Kidney epithelial cell (primary cell): ENCODE results near the gene B3GNT7. TPM values are rescaled to one million over a fixed set of nuclear protein-coding genes. Genes with fewer than 3 reads are reported as not detected.

Source experiments
- DNase-seq: peaks from one replicate; pipeline ENCODE4 v3.0.0-alpha.2; 2010; ENCODE audit warnings: low read depth
- H3K27me3 ChIP-seq: 2 replicates; pipeline ENCODE4 v1.6.0; 2011; ENCODE audit warnings: low read length; ENCODE audit not compliant: control insufficient read depth, insufficient read depth
- H3K36me3 ChIP-seq: 2 replicates; pipeline ENCODE4 v1.5.1; 2011; ENCODE audit warnings: low read length; ENCODE audit not compliant: control insufficient read depth, insufficient read depth
- H3K4me3 ChIP-seq: 2 replicates; pipeline ENCODE4 v1.5.1; 2011; ENCODE audit warnings: low read depth, mild to moderate bottlenecking, control low read depth, low read length
- total RNA-seq: library from RNA; depleted of rRNA; stranded (reverse); fragments of >200 nt; gene quantifications from 2 replicates; pipeline ENCODE4 v1.2.3, GENCODE V29; 2015
- TF ChIP-seq, protein P1 (sequence below): IDR thresholded peaks from 2 replicates; pipeline ENCODE4 v1.5.1; 2011; ENCODE audit warnings: mild to moderate bottlenecking, moderate library complexity, low read length, control low read depth, inconsistent platforms; ENCODE audit not compliant: insufficient read depth, poor library complexity, severe bottlenecking

The B3GNT7 gene
- total RNA-seq, 1 donor from 2014 or later: 8.8 TPM

DNA sequence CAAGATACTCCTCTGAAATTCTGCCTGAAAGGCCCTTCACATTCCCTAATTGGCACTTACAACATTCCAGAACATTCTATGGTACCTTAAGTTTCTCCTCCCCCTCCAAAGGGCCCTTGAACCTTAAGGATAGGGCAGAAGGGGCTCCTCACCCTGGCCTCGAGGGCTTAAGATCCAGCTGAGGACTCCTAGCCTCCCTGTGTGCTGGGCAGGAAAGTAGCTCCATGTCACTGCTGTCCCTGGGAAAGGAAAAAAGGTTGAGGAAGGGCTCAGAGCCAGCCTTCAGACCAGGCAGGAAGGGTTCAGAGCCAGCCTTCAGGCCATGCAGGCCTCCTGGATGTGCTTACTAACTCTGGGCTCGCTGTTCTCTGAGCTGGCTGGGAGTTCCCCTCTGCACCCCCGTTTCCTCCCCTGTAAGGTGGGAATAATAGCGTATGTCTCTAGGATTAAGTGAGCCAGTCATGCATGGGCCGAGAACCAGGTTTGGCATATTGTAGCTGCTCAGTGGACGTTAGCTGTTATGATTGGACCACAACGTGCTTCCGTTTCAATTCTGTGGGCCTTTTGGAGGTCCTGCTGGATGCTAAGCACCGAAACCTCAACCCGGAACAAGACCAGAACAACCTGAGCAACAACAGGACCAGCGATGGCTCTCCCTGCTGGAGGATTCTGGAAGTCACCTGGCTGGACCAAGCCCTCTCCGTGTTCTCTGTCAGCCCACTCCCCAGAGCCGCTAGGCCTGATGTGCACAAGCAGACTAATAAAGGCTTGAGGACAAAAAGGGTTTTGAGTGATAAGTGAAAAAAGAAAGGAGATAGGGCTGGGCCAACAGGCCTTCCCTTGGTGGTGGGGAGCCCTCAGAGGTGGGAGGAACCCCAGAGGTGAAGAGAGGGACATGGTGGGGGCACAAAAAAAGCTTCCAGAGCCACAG, 1.0 kb upstream of the B3GNT7 start:
- DNase-seq: no peak
- Histone ChIP-seq H3K27me3 (peaks cover 11% of the 10 kb centered on the region), H3K36me3 (no peaks in the 10 kb centered on the region), H3K4me3 (no peak overlapping the region)
- TF ChIP-seq, protein P1, sequence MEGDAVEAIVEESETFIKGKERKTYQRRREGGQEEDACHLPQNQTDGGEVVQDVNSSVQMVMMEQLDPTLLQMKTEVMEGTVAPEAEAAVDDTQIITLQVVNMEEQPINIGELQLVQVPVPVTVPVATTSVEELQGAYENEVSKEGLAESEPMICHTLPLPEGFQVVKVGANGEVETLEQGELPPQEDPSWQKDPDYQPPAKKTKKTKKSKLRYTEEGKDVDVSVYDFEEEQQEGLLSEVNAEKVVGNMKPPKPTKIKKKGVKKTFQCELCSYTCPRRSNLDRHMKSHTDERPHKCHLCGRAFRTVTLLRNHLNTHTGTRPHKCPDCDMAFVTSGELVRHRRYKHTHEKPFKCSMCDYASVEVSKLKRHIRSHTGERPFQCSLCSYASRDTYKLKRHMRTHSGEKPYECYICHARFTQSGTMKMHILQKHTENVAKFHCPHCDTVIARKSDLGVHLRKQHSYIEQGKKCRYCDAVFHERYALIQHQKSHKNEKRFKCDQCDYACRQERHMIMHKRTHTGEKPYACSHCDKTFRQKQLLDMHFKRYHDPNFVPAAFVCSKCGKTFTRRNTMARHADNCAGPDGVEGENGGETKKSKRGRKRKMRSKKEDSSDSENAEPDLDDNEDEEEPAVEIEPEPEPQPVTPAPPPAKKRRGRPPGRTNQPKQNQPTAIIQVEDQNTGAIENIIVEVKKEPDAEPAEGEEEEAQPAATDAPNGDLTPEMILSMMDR: peak; percentile 29

DNA sequence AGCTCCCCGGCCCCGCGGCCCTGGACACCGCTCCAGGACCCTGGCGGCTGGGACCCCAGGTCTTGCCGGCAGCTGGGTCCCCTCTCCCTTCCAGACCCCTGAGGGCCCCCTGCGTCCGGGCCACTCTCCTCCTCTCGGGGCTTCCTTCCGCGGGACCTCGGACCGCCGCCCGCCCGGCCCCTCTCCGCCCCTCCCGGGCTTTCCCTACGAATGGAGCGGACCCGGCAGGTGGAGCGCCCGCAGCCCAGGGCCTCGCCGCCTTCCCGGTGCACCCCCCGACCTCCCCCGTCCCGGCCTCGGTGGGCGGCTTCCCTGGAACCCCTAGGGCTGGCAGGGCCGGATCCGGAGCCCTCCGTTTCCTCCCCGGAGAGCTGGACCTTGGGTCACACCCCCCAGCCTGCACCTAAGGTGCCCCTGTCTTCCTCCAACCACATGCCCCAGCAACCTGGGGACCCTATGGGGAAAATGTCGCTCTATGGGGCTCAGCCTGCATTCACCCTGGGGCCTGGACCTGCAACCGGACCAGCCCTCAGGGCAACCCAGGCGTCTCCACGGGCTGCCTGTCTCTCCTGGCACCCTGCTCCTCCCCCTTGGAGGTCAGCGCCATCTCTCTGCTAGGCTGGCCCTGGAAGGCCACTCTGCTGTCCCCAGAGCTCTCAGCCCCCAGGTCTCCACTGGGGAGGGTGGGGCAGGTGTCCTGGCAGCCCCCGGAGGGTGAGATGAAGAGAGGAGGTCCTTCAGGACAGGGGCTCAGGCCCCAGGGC, 730 bp downstream of the B3GNT7 start:
- H3K4me3 ChIP-seq: peak overlapping the region; percentile 42
- TF ChIP-seq, protein P1: no peak
- peaks cover 11% of the 10 kb centered on the region for H3K27me3 ChIP-seq
- DNase-seq: no peak
- H3K36me3 ChIP-seq: no peaks in the 10 kb centered on the region

DNA sequence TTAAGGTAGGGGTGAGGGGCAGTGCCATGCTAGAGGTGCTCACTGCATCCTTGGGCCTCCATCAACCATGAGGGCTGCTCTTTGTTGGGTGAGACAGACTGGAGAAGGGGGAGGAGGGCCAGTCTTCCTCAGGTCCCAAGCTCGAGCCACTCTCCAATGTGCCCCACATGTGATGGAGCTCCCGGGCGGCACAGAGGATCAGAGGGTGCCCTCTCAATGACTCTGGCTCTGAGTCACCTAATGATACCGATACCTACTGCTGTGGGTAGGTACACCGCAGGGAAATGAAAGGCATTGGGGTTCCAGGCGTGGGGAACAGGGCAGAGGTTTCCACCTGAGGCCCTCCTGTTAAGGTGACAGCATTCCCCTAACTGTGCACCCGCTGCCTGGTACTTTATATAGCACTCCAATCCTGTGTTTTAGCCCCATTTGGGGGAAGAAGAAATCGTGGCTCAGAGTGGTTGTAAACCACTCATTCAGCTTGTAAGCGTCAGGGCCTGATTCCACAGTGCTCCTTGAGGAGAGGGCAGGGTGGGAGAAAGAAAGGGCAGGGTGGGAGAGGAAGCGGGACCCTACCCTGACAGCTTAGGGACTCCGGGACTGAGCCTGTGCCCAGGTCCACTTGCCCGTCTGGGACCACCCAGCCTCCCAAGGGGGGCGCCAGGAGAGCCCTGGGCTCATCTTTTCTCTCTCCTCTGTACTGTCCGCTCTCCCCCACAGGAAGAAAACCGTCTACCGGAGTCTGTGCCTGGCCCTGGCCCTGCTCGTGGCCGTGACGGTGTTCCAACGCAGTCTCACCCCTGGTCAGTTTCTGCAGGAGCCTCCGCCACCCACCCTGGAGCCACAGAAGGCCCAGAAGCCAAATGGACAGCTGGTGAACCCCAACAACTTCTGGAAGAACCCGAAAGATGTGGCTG, 1.8 kb downstream of the B3GNT7 start:
- TF ChIP-seq, protein P1: no peak
- H3K27me3 ChIP-seq: peaks cover 11% of the 10 kb centered on the region
- no peak for DNase-seq
- no peak overlapping the region for H3K4me3 ChIP-seq
- no peaks in the 10 kb centered on the region for H3K36me3 ChIP-seq

DNA sequence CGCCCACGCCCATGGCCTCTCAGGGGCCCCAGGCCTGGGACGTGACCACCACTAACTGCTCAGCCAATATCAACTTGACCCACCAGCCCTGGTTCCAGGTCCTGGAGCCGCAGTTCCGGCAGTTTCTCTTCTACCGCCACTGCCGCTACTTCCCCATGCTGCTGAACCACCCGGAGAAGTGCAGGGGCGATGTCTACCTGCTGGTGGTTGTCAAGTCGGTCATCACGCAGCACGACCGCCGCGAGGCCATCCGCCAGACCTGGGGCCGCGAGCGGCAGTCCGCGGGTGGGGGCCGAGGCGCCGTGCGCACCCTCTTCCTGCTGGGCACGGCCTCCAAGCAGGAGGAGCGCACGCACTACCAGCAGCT, 2.4 kb downstream of the B3GNT7 start:
- TF ChIP-seq, protein P1: no peak
- Histone ChIP-seq H3K27me3 (peaks cover 11% of the 10 kb centered on the region), H3K4me3 (no peak overlapping the region), H3K36me3 (no peaks in the 10 kb centered on the region)
- no peak for DNase-seq

DNA sequence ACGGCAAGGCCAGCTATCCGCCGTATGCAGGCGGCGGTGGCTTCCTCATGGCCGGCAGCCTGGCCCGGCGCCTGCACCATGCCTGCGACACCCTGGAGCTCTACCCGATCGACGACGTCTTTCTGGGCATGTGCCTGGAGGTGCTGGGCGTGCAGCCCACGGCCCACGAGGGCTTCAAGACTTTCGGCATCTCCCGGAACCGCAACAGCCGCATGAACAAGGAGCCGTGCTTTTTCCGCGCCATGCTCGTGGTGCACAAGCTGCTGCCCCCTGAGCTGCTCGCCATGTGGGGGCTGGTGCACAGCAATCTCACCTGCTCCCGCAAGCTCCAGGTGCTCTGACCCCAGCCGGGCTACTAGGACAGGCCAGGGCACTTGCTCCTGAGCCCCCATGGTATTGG, 3.1 kb downstream of the B3GNT7 start:
- no peak for DNase-seq
- TF ChIP-seq, protein P1: no peak
- H3K4me3 ChIP-seq: no peak overlapping the region
- peaks cover 11% of the 10 kb centered on the region for H3K27me3 ChIP-seq
- no peaks in the 10 kb centered on the region for H3K36me3 ChIP-seq
